AG20443 (cell line): Measurements from ENCODE around the gene CCNG2.

Experiments used
- DNase-seq: peaks from one replicate; pipeline ENCODE4 v3.0.0; 2012; ENCODE audit warnings: low spot score, mixed read lengths

Gene CCNG2

DNA sequence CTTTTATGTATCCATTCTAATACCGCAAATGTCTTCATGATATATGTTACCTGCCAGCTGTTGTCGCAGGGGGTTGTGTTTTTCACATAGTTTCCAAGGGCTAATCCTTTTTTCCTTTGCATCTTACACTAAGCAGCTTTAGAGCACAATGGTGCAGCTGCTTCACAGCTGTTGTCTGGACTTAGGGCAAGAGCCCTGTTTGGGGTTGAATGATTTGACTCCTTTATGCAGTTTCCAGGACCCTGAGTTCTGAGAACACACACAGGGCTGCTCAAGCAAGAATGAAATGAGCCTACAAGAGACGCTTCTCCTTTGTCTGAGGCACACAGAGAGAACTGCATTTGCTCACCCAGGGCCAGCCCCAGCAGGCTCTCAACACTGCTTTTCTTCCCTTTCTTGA lies 20.2 kb downstream of the CCNG2 start:
- no peak for DNase-seq

GRCh38 chr4:77178560-77178959 lies 21.6 kb downstream of the CCNG2 start:
- no peak for DNase-seq

DNA sequence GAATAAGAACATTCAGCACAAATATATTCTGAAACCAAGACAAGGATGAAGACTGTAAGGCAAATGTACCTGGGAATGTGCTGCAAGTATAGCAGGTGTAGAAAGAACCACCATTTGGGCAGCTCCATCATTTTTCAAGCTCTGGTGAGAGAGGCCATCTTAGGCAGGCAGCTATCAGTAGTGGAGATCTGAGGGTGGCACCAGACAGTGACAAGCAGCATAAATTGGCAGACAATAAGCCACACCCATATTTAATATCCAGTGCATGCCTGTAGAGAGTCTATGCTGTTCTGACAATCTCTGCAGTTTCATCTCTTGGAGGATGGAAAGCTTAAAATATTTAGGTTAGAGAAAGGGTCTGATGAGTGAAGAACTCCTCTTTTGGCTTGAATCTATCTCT lies 22.5 kb downstream of the CCNG2 start:
- DNase-seq, result no peak

DNA sequence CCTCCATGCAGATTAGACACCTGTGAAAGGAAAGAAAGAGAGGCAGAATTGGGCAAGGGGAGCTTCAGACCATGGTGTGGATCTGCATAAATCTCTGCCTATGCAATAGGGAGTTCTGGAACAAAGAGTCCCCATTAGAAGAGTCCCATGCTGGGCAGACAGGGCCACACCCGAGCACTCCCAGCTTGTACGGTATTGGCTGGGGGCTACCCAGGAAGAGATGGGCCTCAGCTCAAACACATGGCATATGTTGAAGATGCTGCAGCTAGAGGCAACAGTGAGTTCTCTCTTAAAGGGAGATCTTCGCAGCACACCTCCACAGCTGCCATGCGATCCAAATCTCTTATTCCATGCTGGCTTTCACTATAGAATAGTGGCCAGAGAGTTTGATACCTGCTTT lies 24.7 kb downstream of the CCNG2 start:
- no peak for DNase-seq

DNA sequence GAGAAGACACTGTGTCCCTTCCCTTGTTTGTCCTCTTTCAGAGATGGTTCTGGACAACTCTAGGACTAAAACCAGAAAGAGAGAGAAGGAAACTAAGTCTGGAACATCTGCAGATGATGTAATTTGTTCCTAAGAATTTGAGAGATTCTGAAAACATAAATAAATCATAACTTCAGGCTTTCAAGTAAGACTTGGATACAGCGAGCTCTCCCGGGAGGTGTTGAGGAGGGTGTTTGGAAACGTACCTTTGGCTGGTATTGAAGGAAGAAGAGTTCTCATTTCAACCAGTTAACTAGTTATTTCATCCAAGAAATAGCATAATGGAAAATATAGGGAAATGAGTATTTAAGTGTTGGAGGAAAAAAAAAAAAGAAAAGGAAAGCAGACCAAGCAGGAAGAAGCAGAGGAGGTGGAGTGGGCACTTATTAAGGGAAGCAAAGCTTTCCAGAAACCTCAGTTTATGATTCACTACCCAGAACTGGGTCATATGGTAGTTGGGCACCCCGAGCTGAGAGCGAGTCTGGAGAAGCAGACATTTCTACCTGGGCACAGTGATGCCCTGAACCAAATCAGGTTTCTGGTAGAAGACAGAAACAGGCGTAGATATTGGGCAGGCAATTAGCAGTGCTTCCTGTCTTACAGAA lies 26.9 kb downstream of the CCNG2 start:
- no peak for DNase-seq

DNA sequence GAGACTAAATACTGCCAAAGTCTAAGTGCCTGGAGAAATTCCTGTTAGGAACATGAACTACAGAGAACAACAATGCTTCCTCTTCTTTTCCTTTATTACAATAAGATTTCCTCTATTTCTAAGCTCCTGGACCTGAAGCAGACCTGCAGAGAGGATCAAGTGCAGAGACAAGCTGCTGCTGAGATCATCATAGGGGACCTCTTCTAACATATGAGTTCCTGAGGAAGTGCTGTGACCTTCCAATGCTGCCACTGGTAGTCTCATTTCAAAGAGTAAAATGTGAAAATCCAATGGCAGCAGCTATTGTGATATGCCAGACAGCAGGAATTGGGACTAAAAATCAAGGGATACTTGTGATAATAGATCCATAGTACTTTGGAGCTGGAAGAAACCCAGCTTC lies 28.0 kb downstream of the CCNG2 start:
- no peak for DNase-seq

- no peak for DNase-seq
Observed at GRCh38 chr4:77185686-77186085, 28.7 kb downstream of the CCNG2 start.

- no peak for DNase-seq
Observed at GRCh38 chr4:77187322-77187721, 30.3 kb downstream of the CCNG2 start.

GRCh38 chr4:77188498-77189220 lies 31.7 kb downstream of the CCNG2 start:
- DNase-seq, result no peak

GRCh38 chr4:77189412-77189811 lies 32.4 kb downstream of the CCNG2 start:
- no peak for DNase-seq

DNA sequence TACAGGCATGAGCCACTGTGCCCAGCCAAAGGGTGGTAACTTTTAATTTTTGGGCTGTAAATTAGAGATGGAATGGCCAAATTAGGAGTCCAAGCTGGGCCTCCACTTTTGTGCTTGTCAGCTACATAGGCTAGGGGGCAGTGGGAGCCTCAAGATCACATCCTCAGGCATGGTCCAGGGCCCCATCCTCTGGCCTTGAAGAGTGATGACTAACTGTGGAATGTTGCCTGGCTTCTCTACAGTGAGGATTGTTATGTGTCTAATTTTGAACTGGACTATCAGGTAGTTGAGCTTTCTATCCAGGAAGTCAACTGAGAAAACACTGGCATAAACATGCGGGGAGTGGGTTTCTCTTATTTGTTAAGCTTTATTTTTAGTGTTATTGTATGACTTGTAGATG lies 33.0 kb downstream of the CCNG2 start:
- DNase-seq, result peak; percentile 26

DNA sequence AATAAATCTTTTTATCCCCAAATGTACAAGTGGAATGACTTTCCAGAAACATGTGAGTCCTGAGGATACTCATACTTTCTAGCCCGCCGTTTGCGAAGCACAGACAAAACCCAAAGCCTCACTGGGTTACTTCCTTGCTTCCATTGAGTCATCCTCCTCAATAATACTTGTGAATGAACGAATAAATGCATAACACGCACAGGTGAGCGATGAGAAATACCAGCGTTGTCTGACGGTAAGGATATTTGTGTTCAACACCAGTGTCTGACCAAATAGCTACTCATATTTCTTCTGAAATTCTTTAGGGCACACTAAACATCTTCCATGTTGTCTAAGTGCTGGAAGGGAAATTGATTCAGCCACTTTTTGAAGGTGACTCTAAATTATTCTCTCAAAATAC lies 36.0 kb downstream of the CCNG2 start:
- DNase-seq, result no peak

DNA sequence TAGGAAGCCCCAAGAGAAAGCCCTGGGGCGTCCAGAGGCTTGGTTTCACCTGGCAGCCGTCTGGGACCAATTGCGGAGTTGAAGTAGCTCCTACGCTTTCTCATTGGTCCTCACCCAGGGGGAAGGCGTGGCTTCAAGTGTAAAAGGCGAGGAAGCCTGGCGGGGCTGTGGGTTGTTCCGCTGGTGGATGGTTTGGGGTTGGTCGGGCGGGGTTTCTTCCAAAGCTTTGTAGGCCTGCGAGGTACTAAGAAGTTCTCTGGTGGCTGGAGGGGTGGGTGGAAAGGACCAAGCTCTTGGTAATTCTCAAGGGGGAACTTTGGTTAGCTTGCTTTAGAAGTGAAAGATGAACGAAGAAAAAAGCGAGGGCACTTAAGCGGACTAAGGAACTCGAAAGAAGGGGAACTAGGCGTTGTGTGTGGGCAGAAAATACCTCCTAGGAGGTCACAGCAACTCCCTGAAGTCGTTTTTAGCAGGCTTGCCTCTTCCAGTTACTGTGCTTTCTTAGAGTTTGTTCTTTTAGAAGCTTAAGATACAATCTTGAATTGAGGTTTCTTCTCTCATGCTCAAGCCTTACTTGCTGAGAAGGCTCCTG lies 36.6 kb downstream of the CCNG2 start:
- no peak for DNase-seq

GRCh38 chr4:77194366-77194765 lies 37.4 kb downstream of the CCNG2 start:
- no peak for DNase-seq

- DNase-seq, result no peak
Observed at GRCh38 chr4:77194989-77195388, 38.0 kb downstream of the CCNG2 start.

DNA sequence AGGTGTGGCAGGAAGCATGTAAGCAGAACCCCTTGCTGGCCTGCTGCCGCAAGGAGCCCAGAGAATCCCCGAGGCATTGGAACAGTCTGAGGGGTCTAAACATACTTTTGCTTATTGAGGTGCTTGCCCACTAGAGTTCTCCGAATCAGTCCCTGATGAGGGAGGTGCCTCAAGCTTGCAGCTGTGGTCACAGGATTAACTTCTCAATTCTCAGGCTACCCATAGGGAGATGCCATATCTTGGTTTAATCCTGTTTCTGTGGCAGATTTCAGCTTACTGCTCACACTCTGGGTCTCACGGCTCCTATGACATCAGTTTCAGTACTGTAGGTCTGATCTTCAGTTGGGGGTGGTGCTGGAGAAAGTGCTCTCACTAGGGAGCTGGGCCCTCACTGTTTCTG lies 39.9 kb downstream of the CCNG2 start:
- no peak for DNase-seq

- no peak for DNase-seq
Observed at GRCh38 chr4:77197361-77197760, 40.4 kb downstream of the CCNG2 start.

DNA sequence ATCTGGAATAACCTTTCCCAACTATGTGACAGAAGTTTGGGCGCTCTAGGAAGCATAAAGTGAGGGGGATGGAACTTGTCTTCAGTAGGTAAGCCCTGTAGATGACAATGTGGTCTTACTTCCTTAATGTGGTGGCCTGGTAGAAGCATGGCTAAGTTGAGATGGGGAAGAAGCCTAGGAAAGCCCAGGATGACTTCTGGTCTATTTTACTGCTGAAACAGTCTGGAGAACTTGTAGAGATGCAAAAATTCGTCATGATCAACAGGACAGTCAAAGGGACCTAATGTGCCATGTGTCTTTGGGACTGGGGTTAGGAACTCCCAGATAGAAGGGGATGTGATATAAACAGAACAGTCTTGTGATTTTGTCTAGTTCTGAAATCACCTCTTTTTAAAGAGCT lies 40.8 kb downstream of the CCNG2 start:
- DNase-seq, result no peak

DNA sequence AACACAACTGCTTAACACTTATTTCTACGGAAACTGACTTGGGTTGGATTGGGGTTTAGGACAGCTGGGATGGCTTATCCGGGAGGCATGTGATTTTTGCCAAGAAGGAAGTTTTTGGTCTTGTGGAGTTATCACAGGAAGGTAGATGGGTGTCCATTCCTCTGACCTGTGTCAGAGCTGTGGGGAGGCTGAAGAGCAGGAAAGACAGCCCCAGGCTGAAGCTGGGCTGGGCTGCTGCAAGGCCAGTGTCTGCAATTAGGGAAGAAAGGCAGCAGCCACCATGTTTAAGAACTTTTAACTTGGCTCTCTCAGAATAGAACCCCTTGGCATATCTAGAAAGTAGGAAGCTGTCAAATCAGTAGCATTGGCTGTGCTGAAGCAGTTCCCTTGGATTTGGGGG lies 42.3 kb downstream of the CCNG2 start:
- no peak for DNase-seq

- no peak for DNase-seq
Observed at GRCh38 chr4:77199701-77200100, 42.7 kb downstream of the CCNG2 start.

DNA sequence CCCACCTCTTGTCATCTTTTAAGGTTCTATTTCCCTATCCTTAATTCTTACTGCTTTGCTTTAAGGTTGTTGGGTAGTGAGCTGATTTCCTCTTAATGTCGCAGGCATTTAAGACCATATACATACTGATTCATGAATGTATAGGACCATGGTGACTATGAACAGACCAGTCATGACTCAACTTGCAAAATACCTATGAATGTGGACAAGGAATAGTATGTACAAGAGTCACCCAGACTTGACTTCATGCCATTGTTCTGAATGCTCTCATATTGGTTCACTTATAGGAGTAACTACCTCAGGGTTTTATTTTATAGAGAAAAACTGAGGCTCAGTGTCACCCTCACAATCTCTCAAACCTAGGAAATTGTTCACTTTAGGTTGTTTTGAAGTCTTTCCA lies 44.3 kb downstream of the CCNG2 start:
- DNase-seq, result no peak

DNA sequence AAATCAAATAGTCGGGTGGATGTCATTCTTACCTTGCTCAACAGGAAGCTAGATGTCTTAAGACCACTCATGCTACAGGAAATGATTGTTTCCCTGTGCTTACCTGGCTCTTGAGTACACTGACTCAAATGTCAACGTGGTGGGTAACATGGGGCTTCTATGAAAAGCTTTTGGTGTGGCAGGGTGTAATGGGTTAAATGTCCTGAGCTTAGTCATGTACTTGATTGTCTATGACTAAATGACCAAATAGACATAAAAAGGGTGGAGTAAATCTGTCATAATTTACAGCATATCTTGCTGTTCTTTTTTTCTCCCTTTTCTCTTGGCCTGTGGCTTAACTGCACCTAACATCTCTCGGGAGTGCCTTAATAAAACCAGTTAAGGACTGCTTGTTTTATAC lies 44.9 kb downstream of the CCNG2 start:
- DNase-seq, result no peak

GRCh38 chr4:77202491-77202890 lies 45.5 kb downstream of the CCNG2 start:
- DNase-seq, result no peak
